Loucy (cell line): Measurements from ENCODE around the gene PPDPF.

Experiments
- EZH2phosphoT487 ChIP-seq: fragments of 200-600 bp; IDR thresholded peaks from 2 replicates; pipeline ENCODE4 v1.6.1; 2018; ENCODE audit warnings: antibody characterized with exemption, mild to moderate bottlenecking, moderate library complexity, borderline replicate concordance
- TF ChIP-seq, protein P1 (sequence below): fragments of 200-600 bp; sonication (generic); conservative IDR thresholded peaks from 2 replicates; pipeline ENCODE4 v1.5.1; 2014; ENCODE audit warnings: mild to moderate bottlenecking, antibody characterized with exemption, low read length

DNA sequence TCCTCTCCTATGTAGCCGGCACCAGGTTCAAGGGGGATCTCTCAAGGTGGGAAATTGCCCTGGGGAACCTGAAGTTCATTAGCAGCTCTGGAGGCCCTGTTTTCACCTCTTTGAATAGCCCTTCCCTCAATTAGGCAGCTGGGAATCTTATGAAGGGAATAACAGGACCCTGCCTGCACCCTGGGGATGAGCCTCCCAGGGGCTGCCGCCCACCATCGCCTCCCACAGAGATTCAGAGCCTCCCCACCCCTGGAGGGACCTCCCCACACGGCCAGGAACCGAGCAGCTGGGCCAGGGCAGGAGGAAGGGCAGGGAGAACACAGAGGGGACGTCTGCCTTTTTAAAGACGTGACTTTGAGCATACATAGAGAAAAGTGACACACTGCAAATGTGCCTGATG, 17.0 kb upstream of the PPDPF start:
- TF ChIP-seq, protein P1, sequence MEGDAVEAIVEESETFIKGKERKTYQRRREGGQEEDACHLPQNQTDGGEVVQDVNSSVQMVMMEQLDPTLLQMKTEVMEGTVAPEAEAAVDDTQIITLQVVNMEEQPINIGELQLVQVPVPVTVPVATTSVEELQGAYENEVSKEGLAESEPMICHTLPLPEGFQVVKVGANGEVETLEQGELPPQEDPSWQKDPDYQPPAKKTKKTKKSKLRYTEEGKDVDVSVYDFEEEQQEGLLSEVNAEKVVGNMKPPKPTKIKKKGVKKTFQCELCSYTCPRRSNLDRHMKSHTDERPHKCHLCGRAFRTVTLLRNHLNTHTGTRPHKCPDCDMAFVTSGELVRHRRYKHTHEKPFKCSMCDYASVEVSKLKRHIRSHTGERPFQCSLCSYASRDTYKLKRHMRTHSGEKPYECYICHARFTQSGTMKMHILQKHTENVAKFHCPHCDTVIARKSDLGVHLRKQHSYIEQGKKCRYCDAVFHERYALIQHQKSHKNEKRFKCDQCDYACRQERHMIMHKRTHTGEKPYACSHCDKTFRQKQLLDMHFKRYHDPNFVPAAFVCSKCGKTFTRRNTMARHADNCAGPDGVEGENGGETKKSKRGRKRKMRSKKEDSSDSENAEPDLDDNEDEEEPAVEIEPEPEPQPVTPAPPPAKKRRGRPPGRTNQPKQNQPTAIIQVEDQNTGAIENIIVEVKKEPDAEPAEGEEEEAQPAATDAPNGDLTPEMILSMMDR = no peak
- no peak for TF ChIP-seq EZH2phosphoT487
